Neural crest cell (in vitro differentiated cells): ENCODE data around the gene HDAC5. TPM values are rescaled to one million over a fixed set of nuclear protein-coding genes. Genes with fewer than 3 reads are reported as not detected.
"Not testable (repeated sequence)": the region's sequence is repeated elsewhere in the genome, so short reads cannot be mapped to it uniquely, and the experiment has no call there.

Experiments used
- DNase-seq: peaks from one replicate; pipeline ENCODE4 v3.0.0; 2021; ENCODE audit warnings: low read depth, mixed read lengths, low spot score
- H3K27ac Mint-ChIP-seq: one replicate; pipeline ENCODE4 v1.8.0; 2021; ENCODE audit warnings: mild to moderate bottlenecking, mixed read lengths; ENCODE audit not compliant: unreplicated experiment
- H3K27me3 Mint-ChIP-seq: 2 replicates; pipeline ENCODE4 v1.8.0; 2021; ENCODE audit warnings: low read depth, mild to moderate bottlenecking, mixed read lengths
- H3K36me3 Mint-ChIP-seq: 2 replicates; pipeline ENCODE4 v1.8.0; 2021; ENCODE audit warnings: low read depth, mild to moderate bottlenecking, mixed read lengths
- H3K4me1 Mint-ChIP-seq: 2 replicates; pipeline ENCODE4 v1.8.0; 2021; ENCODE audit warnings: mixed read lengths
- H3K4me3 Mint-ChIP-seq: one replicate; pipeline ENCODE4 v1.8.0; 2021; ENCODE audit warnings: mild to moderate bottlenecking, mixed read lengths
- H3K9me3 Mint-ChIP-seq: 2 replicates; pipeline ENCODE4 v1.8.0; 2021; ENCODE audit warnings: mixed read lengths
- total RNA-seq: library from RNA; stranded (reverse); gene quantifications from 2 replicates; pipeline ENCODE4 v1.2.1, GENCODE V29; 2021
- TF ChIP-seq, protein P1 (sequence below): fragments of 200-600 bp; sonication (generic); conservative IDR thresholded peaks from 2 replicates; pipeline ENCODE4 v1.5.0; 2021; ENCODE audit warnings: antibody characterized with exemption, mild to moderate bottlenecking

HDAC5 gene
- total RNA-seq, 1 donor from 2014 or later = 27.1 TPM

DNA sequence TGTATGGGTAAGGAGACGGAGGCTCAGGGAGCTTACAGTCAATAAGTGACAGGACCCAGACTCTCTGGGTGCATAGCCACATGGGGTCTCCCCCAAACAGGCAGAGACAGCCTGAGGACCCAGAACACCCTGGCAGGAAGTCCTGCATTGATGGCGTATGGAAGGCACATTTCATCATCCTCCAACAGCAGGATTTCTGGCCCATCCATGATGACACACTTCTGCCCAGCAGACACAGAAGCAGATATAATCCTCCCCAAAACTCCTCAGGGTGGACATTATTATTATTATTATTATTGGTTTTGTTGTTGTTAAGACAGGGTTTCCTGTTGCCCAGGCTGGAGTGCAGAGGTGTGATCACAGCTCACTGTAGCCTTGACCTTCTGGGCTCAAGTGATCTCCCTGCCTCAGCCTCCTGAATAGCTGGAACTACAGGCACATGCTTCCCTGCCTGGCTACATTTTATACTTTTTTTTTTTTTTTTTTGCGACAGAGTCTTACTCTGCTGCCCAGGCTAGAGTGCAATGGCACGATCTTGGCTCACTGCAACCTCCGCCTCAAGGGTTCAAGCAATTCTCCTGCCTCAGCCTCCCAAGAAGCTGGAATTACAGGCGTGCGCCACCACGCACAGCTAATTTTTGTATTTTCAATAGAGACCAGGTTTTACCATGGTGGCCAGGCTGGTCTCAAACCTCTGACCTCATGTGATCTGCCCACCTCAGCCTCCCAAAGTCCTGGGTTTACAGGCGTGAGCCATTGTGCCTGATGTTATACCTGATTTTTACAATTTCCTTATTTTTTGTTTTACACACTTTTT, 11.5 kb upstream of the HDAC5 start:
- peaks cover 28% of the 10 kb centered on the region for H3K4me1 Mint-ChIP-seq
- no peak overlapping the region for H3K27ac Mint-ChIP-seq
- DNase-seq = no peak
- H3K9me3 Mint-ChIP-seq = no peaks in the 10 kb centered on the region
- peak overlapping the region; percentile 19 for H3K4me3 Mint-ChIP-seq
- H3K27me3 Mint-ChIP-seq = no peaks in the 10 kb centered on the region
- TF ChIP-seq, protein P1, sequence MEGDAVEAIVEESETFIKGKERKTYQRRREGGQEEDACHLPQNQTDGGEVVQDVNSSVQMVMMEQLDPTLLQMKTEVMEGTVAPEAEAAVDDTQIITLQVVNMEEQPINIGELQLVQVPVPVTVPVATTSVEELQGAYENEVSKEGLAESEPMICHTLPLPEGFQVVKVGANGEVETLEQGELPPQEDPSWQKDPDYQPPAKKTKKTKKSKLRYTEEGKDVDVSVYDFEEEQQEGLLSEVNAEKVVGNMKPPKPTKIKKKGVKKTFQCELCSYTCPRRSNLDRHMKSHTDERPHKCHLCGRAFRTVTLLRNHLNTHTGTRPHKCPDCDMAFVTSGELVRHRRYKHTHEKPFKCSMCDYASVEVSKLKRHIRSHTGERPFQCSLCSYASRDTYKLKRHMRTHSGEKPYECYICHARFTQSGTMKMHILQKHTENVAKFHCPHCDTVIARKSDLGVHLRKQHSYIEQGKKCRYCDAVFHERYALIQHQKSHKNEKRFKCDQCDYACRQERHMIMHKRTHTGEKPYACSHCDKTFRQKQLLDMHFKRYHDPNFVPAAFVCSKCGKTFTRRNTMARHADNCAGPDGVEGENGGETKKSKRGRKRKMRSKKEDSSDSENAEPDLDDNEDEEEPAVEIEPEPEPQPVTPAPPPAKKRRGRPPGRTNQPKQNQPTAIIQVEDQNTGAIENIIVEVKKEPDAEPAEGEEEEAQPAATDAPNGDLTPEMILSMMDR = no peak
- H3K36me3 Mint-ChIP-seq = no peaks in the 10 kb centered on the region

DNA sequence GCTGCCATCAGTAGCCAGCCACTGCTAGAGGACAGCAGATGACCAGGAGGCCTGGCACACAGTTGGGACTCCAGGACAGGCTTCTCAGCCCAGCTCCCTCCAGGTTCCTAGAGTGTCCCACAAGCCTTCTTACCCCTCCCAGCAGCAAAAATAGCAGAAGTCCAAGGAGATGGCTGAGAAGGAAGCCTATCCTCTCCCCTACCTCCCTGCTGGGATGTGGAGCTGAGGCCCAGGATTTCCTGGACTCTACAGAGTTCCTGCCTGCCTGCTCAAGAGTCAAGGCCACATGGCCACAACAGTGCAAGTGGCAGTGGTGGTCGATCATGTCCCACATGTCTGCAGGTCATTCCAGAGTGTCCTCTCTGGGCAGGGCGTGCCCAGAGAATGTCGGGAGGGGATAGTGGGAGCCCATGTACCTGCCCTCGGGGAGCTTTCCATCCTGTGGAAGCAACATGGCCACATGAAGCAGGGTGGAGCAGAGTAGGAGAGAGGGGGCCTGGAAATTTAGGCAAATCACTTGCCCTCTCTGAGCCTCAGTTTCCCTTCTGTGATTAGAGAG, 10.6 kb upstream of the HDAC5 start:
- TF ChIP-seq, protein P1 = no peak
- Mint-ChIP-seq H3K9me3 (no peaks in the 10 kb centered on the region), H3K27me3 (no peaks in the 10 kb centered on the region), H3K27ac (no peak overlapping the region), H3K4me3 (no peak overlapping the region), H3K36me3 (no peaks in the 10 kb centered on the region), H3K4me1 (peaks cover 28% of the 10 kb centered on the region)
- DNase-seq = no peak

DNA sequence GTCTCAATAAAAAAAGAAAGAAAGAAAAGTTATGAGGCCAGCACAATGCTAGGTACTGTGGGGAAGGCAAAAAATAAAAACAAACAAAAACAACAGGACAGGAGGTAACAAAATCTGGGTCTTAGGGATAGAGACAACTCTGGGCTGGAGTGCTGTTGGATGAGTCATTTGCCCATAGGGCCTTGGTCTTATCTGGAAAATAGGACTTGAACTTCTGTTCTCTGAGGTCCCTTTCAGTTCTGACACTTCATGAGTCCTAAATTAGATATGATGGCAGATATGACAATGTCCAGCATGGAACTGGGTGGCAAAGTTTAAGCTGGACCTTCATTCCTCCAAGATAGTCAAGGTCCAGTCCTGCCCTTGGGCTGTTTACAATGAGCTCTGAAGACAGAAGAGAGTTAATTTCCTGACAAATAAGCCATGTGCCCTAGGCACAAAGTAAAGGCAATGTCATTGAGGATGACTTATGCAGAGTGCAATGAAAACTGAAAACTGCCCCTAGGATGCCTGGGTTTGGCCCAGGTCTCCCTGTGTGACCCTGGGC, 8.9 kb upstream of the HDAC5 start:
- Mint-ChIP-seq H3K4me3 (no peak overlapping the region), H3K27me3 (no peaks in the 10 kb centered on the region), H3K36me3 (no peaks in the 10 kb centered on the region), H3K4me1 (peaks cover 12% of the 10 kb centered on the region), H3K9me3 (no peaks in the 10 kb centered on the region), H3K27ac (no peak overlapping the region)
- TF ChIP-seq, protein P1 = no peak
- no peak for DNase-seq

DNA sequence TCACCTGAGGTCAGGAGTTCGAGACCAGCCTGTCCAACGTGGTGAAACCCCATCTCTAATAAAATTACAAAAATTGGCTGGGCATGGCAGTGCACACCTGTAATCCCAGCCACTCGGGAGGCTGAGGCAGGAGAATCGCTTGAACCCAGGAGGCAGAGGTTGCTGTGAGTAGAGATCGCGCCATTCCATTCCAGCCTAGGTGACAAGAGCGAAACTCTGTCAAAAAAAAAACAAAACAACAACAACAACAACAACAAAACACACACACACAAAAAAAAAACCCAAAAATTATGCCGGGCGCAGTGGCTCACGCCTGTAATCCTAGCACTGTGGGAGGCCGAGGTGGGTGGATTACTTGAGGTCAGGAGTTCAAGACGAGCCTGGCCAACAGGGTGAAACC, 7.9 kb upstream of the HDAC5 start:
- peaks cover 11% of the 10 kb centered on the region for H3K4me1 Mint-ChIP-seq
- DNase-seq, H3K36me3 Mint-ChIP-seq, H3K27ac Mint-ChIP-seq, H3K4me3 Mint-ChIP-seq, H3K27me3 Mint-ChIP-seq, H3K9me3 Mint-ChIP-seq: not testable (repeated sequence)

DNA sequence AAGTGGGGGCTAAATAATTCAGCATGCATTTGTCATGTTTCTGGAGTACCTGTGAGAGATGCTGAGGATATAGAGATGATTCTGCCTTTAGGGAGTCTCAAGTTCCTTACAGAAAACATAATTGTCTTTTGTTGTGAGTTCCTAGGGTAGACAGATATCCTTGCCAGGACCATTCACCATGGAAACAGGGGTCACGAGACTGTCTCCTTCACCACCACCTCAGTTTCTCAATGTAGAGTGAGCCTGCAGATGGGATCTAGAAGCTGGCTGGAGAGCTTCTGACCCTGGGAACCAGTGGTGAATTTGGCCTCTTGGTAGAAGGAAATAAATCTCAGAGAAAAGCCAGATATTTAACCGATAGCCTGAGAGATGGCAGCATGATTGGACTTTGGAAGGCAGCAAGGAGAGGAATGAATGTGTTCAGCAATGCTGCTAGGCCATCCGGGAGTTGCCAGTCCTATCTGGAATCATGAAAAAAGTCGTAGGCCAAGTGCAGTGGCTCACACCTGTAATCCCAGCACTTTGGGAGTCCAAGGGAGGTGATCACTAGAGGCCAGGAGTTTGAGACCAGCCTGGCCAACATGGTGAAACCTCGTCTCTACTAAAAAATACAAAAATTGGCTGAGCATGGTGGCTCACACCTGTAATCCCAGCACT, 7.4 kb upstream of the HDAC5 start:
- DNase-seq = no peak
- H3K27me3 Mint-ChIP-seq = no peaks in the 10 kb centered on the region
- no peak overlapping the region for H3K27ac Mint-ChIP-seq
- peak overlapping the region; percentile 7 for H3K4me3 Mint-ChIP-seq
- TF ChIP-seq, protein P1 = no peak
- no peaks in the 10 kb centered on the region for H3K9me3 Mint-ChIP-seq
- peaks cover 11% of the 10 kb centered on the region for H3K4me1 Mint-ChIP-seq
- H3K36me3 Mint-ChIP-seq = no peaks in the 10 kb centered on the region
